ENCODE measurements around the gene SPAG9.

DNA sequence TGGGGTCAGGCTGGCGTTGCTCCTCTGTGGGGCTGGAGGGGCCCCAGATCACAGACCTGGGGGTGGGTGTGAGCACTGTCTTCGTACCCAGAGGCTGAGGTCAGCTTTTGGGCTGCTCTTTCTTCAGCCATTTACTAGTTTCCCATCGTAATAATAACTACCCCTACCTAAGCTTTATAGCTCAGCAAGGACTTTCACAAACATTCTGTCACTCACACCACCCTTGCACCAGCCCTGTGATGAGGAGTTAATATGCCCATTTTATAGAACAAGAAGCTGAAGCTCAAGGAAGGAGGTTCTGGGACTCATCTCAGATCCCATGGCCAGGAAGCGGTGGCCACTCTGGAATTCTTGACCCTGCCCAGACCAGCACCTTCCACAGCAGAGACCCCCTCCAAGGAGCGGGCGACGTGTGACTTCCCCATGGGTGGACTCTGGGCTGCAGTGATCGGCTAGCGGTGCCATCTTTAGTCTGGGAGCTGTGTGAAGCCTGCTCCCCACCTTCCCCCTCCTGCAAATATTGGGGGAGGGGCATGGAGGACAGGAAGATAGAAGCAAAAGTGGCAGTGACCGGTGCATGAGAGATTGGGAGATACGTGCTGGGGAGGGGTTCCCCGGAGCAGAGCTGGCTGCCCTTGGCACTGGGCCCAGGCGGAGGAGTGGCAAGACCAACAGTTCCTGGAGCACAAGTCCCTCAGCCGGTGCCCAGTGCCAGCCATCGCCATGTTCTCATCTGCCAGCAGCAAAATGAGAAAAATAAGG, 172.7 kb downstream of the SPAG9 start:
- TF ChIP-seq, protein P1, sequence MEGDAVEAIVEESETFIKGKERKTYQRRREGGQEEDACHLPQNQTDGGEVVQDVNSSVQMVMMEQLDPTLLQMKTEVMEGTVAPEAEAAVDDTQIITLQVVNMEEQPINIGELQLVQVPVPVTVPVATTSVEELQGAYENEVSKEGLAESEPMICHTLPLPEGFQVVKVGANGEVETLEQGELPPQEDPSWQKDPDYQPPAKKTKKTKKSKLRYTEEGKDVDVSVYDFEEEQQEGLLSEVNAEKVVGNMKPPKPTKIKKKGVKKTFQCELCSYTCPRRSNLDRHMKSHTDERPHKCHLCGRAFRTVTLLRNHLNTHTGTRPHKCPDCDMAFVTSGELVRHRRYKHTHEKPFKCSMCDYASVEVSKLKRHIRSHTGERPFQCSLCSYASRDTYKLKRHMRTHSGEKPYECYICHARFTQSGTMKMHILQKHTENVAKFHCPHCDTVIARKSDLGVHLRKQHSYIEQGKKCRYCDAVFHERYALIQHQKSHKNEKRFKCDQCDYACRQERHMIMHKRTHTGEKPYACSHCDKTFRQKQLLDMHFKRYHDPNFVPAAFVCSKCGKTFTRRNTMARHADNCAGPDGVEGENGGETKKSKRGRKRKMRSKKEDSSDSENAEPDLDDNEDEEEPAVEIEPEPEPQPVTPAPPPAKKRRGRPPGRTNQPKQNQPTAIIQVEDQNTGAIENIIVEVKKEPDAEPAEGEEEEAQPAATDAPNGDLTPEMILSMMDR (IDR thresholded peaks at IDR 0.05) = no peak
- TF ChIP-seq ZFX (IDR thresholded peaks at IDR 0.05; ENCODE audit: borderline replicate concordance) = no peak
